ENCODE results near the gene S100B. TPM values are rescaled to one million over a fixed set of nuclear protein-coding genes. Genes with fewer than 3 reads are reported as not detected.

S100B gene
- total and polyA plus RNA-seq, 2 donors from 2014 or later: 2.6 to 6.9 TPM

DNA sequence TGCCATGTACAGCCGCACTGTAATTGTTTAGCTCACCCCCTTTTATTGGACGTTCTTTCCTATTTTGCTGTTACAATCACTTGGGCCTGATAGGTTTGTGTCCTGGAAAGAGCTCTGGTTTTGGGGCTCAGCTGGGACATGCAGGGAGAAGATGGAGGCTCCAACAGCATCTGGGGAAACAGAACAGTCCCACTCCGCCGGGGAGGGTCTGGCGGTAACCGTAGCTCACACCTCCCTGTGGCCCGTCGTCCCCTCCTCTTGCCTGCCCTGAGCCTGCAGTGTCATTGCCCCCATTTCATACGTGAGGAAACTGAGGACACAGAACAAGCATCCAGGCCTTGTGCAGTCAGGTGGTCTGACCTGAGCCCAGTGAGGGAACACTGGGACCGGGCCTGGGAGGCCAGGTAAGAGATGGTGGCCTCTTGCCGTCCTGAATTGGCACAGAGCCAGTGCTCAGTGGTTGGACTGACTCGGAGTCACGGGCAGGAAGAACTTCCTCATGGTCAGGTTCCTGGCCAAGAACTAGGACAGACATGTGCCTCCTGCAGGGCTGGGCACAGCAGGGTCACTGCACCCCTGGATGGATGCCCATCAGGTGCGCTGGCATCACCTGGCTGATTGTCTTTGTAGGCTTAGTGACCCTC, 41.8 kb downstream of the S100B start:
- Histone ChIP-seq H3K36me3 (ENCODE audit: control insufficient read depth in 2 of 3, insufficient read depth in 3 of 3, low read length in 3 of 3) (peaks cover 0 to 51% (median 40%) of the 10 kb centered on the region in 3 donors), H3K27ac (ENCODE audit: low read depth in 2 of 2, low read length in 2 of 2) (no peak overlapping the region), H3K4me1 (ENCODE audit: control insufficient read depth in 2 of 3, insufficient read depth in 2 of 3, low read depth in 1 of 3, low read length in 3 of 3) (peaks cover 0 to 3% (median 0%) of the 10 kb centered on the region in 3 donors), H3K9ac (ENCODE audit: low read length in 3 of 3) (no peak overlapping the region), H3K4me3 (ENCODE audit: low read length in 3 of 3) (no peak overlapping the region), H3K9me3 (ENCODE audit: control insufficient read depth in 2 of 3, insufficient read depth in 1 of 3, low read length in 3 of 3) (no peaks in the 10 kb centered on the region), H3K27me3 (ENCODE audit: control insufficient read depth, insufficient read depth, low read length) (no peaks in the 10 kb centered on the region)
- DNase-seq: no peak
- FAIRE-seq: no peak
- TF ChIP-seq, protein P1, sequence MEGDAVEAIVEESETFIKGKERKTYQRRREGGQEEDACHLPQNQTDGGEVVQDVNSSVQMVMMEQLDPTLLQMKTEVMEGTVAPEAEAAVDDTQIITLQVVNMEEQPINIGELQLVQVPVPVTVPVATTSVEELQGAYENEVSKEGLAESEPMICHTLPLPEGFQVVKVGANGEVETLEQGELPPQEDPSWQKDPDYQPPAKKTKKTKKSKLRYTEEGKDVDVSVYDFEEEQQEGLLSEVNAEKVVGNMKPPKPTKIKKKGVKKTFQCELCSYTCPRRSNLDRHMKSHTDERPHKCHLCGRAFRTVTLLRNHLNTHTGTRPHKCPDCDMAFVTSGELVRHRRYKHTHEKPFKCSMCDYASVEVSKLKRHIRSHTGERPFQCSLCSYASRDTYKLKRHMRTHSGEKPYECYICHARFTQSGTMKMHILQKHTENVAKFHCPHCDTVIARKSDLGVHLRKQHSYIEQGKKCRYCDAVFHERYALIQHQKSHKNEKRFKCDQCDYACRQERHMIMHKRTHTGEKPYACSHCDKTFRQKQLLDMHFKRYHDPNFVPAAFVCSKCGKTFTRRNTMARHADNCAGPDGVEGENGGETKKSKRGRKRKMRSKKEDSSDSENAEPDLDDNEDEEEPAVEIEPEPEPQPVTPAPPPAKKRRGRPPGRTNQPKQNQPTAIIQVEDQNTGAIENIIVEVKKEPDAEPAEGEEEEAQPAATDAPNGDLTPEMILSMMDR (IDR thresholded peaks at IDR 0.05; ENCODE audit: borderline replicate concordance, extremely low read depth, insufficient read depth): no peak
- intact Hi-C loops (cut with DNase I): no loop called here

DNA sequence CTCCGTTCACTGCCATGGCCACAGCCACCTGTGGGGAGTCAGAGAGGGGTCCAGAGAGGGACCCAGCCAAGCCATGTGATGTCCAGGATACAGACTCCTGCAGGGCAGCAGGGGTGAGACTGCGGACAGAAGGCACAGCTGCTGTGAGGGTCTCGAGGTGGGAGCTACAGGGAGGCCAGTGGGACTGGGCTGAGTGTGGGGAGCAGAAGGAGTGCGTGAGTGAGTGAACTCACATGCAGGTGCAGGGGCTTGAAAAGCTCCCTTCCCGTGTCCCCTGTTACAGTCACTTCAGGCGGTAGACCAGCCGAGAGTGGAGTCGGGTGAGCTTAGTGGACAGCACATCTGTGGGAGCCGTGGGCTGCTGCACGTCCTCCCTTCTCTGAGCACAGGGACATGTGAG, 42.4 kb downstream of the S100B start:
- peaks cover 0 to 52% (median 40%) of the 10 kb centered on the region in 3 donors for H3K36me3 ChIP-seq (ENCODE audit: control insufficient read depth in 2 of 3, insufficient read depth in 3 of 3, low read length in 3 of 3)
- intact Hi-C loops (cut with DNase I): no loop called here
- H3K9me3 ChIP-seq (ENCODE audit: control insufficient read depth in 2 of 3, insufficient read depth in 1 of 3, low read length in 3 of 3): no peaks in the 10 kb centered on the region
- no peak overlapping the region for H3K9ac ChIP-seq (ENCODE audit: low read length in 3 of 3)
- peaks cover 0 to 3% (median 0%) of the 10 kb centered on the region in 3 donors for H3K4me1 ChIP-seq (ENCODE audit: control insufficient read depth in 2 of 3, insufficient read depth in 2 of 3, low read depth in 1 of 3, low read length in 3 of 3)
- FAIRE-seq: no peak
- no peaks in the 10 kb centered on the region for H3K27me3 ChIP-seq (ENCODE audit: control insufficient read depth, insufficient read depth, low read length)
- no peak for DNase-seq
- no peak overlapping the region for H3K27ac ChIP-seq (ENCODE audit: low read depth in 2 of 2, low read length in 2 of 2)
- TF ChIP-seq, protein P1 (IDR thresholded peaks at IDR 0.05; ENCODE audit: borderline replicate concordance, extremely low read depth, insufficient read depth): no peak
- H3K4me3 ChIP-seq (ENCODE audit: low read length in 3 of 3): no peak overlapping the region

DNA sequence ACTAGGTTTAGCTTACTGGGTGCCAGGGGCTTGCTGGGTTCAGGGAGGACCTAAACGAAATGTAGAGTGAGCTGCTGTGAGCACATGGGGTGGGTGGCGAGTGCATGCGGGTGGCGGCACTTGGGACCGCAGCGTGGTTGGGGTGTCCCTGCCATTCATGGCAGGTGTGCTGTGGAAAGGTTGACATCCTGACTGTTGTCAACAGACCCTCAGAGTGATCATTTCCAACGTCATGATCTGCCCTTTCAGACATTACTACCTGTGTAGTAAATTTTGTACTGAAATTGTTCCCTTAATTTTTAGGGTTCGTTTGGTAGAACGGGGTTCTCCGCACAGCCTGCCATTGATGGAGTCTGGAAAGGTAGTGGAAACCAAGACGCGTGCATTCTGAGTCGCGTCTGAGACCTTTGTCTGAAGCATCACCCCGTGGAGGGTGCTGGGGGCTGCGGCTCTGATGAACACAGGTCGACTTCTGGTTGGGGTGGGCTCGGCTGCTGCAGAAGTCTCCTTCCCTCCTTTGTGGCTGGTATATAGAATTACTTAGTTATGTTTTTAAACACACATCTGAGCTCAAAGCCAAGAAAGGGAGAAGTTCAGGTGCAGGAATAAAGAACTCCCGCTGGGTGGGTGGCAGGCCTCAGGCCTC, 43.3 kb downstream of the S100B start:
- Histone ChIP-seq H3K9ac (ENCODE audit: low read length in 3 of 3) (no peak overlapping the region), H3K9me3 (ENCODE audit: control insufficient read depth in 2 of 3, insufficient read depth in 1 of 3, low read length in 3 of 3) (no peaks in the 10 kb centered on the region), H3K27me3 (ENCODE audit: control insufficient read depth, insufficient read depth, low read length) (no peaks in the 10 kb centered on the region), H3K4me1 (ENCODE audit: control insufficient read depth in 2 of 3, insufficient read depth in 2 of 3, low read depth in 1 of 3, low read length in 3 of 3) (peaks cover 0 to 3% (median 0%) of the 10 kb centered on the region in 3 donors), H3K27ac (ENCODE audit: low read depth in 2 of 2, low read length in 2 of 2) (no peak overlapping the region), H3K4me3 (ENCODE audit: low read length in 3 of 3) (no peak overlapping the region), H3K36me3 (ENCODE audit: control insufficient read depth in 2 of 3, insufficient read depth in 3 of 3, low read length in 3 of 3) (peaks cover 0 to 54% (median 33%) of the 10 kb centered on the region in 3 donors)
- DNase-seq (no peak), FAIRE-seq (no peak)
- intact Hi-C loops (cut with DNase I): no loop called here
- TF ChIP-seq, protein P1 (IDR thresholded peaks at IDR 0.05; ENCODE audit: borderline replicate concordance, extremely low read depth, insufficient read depth): no peak

Data from kidney (tissue), 14 donors.